Hematopoietic multipotent progenitor cell treated with erythropoietin and hydrocortisone succinate and interleukin-3 and kit ligand, for 15 days (in vitro differentiated cells): ENCODE data around the gene SBF2.
"Not testable (repeated sequence)": the region's sequence is repeated elsewhere in the genome, so short reads cannot be mapped to it uniquely, and the experiment has no call there.

Source experiments
- DNase-seq: peaks from one replicate; pipeline ENCODE4 v3.0.0-alpha.2; 2015; ENCODE audit warnings: low spot score

Gene SBF2

DNA sequence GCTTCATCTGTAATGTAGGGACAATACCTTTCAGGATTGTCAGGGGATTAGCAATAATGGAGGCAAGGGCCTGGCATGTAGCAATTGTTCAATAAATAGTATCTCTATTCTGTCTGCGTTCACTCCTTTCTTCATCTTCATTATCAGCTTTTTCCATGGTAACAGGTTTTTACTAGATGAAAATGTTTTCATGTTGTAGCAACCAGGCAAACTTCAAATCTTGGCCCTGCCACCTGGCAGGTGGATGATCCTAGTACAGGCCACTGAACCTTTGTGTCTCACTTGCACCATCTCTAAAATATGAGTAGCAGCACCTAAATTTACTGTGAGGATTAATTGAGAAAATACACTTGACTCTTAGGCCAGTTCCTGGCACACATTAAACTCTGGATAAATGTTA, 546.8 kb downstream of the SBF2 start:
- no peak for DNase-seq

DNA sequence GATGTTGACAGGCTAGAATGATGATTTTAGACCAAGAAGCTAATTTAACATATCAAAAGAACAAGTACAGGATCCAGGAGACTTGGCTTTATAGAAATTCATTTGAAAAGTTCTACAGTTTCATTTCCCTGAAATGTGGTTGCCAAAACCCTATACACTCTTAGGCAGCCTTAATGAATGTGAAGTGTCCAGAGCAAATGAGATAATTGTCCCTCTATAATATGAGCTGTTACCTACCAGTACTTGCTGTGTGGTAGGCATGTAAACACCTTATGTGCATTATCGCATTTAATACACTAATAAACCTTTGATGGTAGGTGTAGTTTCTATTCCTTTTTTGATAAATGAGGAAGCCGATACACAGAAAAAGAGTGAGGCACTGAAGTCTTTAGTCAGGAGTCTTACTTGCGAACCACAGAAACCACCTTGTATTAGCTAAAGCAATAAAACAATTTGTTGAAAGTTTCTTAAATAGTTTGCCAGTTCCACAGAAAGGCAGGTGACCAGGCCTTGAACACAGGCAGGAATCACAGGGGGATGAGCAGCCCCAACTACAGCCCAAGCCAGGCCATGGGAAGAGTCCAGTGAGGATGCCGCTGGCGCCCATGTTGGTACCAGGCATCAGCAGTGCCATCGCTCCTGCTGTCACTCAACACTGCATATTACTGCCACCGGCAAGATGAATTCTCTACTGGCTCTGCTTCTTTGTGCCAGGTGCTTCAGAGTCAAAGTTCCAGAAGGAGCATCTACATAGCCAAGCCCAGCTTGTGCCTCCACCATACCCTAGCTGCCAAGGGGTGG, 548.4 kb downstream of the SBF2 start:
- no peak for DNase-seq

DNA sequence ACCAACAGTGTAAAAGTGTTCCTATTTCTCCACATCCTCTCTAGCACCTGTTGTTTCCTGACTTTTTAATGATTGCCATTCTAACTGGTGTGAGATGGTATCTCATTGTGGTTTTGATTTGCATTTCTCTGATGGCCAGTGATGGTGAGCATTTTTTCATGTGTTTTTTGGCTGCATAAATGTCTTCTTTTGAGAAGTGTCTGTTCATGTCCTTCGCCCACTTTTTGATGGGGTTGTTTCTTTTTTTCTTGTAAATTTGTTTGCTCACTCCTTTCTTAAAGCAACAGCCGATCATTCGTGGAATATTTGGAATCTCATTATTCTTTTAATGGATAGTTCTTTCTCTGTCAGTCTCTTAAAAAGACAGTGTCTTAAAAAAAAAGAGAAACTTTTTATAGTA, 550.5 kb downstream of the SBF2 start:
- not testable (repeated sequence) for DNase-seq

DNA sequence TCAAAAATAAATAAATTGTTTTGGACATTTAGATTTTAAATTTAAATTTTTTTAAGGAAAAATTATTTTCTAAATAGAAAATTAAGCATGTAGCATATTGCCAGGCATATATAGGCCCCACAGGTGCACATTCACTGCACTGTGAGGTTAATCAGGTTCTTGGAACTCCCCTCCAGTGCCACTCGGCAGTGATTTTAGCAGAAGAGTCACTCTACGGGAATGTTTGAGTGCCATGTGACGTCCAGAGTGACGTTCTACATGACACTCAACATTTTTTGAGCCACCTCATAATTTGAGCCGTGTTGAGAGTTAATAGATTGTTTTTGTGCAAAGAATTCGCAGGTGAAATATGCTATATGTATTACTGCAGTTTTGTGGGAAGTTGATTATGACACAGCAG, 552.8 kb downstream of the SBF2 start:
- DNase-seq, result no peak

DNA sequence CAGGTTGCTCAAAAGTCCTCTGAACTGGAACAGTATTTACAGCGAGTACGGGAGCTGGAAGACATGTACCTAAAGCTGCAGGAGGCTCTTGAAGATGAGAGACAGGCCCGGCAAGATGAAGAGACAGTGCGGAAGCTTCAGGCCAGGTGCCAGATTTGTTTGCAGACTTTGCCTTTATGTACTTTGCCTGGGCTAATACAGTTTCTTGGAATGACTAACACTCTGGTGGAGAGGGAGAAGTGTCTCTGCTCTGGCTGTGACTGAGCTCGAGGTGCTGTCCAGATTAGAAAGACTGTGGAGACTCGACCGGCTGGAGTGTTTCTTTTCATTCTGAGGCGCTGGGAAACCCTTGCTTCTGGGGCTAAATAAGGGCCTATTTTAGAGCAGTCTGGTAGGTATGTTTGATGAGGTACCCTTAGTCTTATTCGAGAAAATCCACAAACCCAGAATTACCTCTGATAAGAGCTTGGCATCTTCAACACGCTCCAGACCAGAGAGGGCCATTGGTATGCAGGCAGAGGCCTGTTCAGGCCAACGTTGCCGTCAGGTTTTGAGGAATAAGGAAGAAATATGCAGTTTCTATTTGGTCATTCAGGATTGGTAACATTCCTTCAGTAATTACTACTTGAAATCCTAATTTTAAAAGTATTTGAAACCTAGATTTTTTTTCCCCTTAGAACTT, 553.7 kb downstream of the SBF2 start:
- no peak for DNase-seq

DNA sequence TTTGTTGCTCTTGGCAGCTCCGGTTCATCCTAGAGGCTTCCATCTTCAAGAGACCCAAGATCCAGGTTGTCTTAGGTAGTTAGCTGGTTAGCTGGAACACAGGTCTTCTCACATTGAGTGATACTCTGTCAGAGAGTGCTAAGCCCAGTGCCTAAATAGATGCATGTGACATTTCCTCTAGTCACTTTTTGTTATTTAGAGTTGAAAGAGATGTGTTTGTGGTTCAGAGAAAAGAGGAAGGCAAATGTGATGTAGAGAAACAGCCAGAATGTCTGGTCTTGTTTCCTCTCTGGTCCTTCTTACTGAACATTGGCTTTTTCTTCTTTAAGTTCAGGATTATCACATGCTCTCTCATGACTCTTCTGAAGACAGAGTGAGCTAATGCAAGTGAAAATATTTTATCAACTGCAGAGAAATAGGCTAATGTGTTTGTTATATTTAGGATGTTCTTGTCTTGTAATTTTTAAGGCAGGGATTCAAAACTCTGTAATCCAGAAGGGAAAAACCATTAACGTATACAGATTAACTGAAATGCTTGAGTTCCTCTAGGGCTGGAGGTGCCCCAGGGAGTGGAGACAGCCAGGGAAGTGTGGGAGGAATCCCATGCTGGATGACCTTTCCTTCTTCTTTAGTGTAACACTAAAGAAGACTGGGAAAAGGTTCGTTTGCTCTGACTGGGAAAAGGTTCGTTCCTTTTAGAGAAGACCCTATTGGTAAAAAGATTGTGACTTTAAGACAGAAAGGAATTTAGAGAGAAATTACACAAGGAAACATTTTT, 554.7 kb downstream of the SBF2 start:
- no peak for DNase-seq

DNA sequence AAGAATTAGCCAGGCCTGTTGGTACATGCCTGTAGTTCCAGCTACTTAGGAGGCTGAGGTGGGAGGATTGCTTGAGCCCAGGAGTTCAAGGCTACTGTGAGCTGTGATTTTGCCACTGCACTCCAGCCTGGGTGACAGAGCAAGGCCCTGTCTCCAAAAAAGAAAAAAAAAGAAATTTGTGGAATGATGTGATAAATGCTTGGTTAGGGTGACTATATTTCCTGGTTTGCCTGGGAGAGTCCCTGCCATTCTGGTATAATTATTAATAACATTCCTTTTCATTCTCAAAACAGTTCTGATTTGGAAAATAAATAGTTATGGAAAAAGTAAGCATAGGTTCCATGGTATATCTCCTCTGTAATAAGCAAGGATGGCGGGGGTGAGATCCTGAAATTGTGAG, 555.3 kb downstream of the SBF2 start:
- DNase-seq, result no peak

DNA sequence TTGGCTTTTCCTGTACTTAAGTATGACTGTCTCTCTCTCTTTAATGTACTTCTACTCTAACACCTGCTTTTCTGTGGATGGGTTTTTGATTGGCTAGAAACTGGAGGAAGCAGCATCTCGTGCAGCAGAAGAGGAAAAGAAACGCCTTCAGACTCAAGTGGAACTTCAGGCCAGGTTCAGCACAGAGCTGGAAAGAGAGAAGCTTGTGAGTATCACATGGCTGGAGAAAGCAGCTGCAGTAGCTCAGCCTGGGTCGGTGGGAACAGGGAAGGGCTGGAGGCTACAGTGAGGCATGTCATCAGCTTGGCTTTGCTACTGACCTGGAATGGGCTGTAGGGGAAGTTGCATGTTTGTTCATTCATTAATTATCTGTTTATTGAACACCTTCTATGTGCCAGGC, 555.9 kb downstream of the SBF2 start:
- no peak for DNase-seq

DNA sequence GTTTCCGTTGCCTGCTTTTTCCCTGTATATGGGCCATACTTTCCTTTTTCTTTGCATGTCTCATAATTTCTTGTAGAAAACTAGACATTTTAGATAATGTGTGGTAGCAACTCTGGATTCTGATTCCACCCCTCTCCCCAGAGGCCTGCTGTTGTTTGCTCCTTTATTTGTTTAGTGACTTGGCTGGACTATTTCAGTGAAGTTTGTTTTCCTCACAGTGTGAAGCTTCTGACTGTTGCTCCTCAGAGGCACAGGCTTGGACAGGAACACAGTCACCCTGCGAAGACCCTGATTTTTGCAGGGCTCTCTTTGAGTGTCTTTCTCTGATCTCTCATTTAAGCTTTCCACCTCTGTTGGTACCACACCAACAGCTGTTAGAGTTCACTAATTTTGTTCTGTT, 557.7 kb downstream of the SBF2 start:
- DNase-seq, result no peak

DNA sequence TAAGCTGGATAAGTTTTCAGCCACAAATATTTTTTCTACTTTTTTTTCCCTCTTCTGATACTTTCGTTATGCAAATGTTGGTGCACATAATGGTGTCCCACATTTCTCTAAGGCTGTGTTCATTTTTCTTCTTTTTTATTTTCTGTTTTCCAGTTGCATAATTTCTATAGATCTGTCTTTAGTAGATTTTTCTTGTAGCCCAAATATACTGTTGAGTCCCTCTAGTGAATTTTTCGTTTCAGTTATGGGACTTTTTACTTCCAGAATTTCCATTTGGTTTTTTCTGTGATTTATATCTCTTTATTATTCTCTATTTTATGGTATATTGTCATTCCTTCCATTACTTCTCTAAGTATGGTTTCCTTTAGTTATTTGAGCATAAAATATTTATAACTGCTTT, 558.1 kb downstream of the SBF2 start:
- no peak for DNase-seq

DNA sequence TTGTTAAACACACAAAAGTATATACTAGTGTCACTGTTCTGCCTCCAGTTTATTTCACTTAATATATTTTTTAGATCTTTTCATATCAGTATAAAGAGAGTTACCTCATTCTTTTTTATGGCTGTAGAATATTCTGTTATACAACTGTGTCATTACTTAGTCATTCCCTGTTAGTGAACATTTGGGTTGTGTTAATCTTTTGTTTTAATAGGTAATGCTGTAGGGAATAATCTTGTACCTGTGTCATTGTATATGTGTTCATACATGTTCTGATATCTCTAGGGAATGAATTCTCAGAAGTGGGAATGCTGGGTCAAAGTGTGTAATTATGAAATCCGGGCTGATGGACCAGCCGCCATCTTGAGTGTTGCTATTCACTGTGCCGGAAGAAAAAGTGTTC, 558.8 kb downstream of the SBF2 start:
- no peak for DNase-seq

DNA sequence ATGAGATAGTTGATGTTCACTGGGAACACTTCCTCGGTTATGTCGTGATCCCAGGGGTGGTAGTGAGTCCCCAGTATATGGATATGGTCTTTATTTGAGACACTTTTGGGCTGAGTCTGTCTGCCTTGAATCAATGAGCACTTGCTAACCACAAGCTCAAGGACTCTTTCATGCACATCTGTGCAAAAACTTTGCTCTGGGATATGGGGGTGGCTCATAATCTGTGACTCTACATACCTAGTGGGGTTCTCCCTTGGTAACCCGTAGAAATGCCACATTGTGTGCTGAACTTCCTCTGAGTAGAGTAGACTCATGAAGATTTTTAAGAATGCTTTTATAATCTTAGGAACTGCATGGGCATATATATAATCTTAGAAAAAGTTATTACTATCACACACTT, 560.8 kb downstream of the SBF2 start:
- DNase-seq, result no peak

DNA sequence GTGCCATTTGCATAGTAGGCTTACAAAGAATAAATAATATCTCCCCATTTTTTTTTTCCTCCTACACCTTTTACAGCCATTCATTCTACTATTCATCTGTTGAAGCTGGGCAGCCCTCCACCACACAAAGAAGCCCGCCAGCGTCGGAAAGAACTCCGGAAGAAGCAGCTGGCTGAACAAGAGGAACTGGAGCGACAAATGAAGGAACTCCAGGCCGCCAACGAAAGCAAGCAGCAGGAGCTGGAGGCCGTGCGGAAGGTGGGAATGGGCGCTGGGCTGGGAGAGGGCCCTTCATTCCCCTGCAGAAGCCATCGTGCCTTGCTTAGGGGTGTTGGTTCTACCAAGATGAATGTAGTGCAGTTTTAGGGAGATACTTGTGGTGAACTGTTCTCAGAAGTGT, 561.6 kb downstream of the SBF2 start:
- DNase-seq, result no peak

DNA sequence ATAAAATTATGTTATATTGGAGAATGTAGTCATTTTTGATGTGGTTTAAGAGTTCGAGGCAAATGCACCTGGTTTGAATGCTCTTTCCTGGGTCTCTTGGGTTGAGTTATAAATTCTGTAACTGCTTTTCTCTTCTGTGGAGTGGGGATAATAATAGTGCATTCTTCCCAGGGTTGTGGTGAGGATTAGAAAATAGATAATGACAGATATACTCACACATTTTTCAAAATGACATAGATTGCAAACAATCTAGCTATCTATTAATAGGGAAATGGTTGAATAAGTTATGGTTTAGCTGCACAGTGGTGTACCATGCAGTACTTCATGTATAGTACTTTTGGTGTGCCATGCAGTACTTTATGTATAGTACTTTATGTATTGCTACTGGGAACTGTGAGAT, 562.8 kb downstream of the SBF2 start:
- DNase-seq, result no peak
